Activated CD8-positive, alpha-beta T cell treated with anti-CD3 and anti-CD28 coated beads, Interleukin-2, amount 10 ng/mL, durations not matched to agents 7 days and 5 days (primary cell): ENCODE data around the gene C1orf232. TPM values are rescaled to one million over a fixed set of nuclear protein-coding genes. Genes with fewer than 3 reads are reported as not detected.
A peak's percentile ranks its signal among the peaks of the same experiment; 100 is the strongest.

Experiments
- ATAC-seq: fragments of 150-1000 bp; cut with Tn5 transposase; one replicate; pipeline ENCODE4 v1.10.0; 2021; ENCODE audit warnings: moderate library complexity
- CTCF ChIA-PET: fragments of 350-600 bp; sonication (Branson Sonifier 250); formaldehyde crosslinking; loops from one replicate; lab custom pipeline; 2021; ENCODE audit warnings: antibody characterized with exemption; lab: Charles Lee
- POLR2A ChIA-PET: fragments of 350-600 bp; sonication (Branson Sonifier 250); formaldehyde crosslinking; loops from one replicate; lab custom pipeline; 2021; ENCODE audit warnings: antibody characterized with exemption; lab: Charles Lee
- DNase-seq: peaks from one replicate; pipeline ENCODE4 v3.0.0-alpha.2; 2020
- H3K27ac Mint-ChIP-seq: one replicate; pipeline ENCODE4 v1.8.0; 2021; ENCODE audit warnings: mild to moderate bottlenecking, mixed read lengths
- H3K27me3 Mint-ChIP-seq: one replicate; pipeline ENCODE4 v1.8.0; 2021; ENCODE audit warnings: low read depth, mixed read lengths
- H3K36me3 Mint-ChIP-seq: one replicate; pipeline ENCODE4 v1.8.0; 2021; ENCODE audit warnings: low read depth, mixed read lengths
- H3K4me1 Mint-ChIP-seq: one replicate; pipeline ENCODE4 v1.8.0; 2021; ENCODE audit warnings: low read depth, mixed read lengths
- H3K4me3 Mint-ChIP-seq: one replicate; pipeline ENCODE4 v1.8.0; 2021; ENCODE audit warnings: mild to moderate bottlenecking, mixed read lengths
- H3K9me3 Mint-ChIP-seq: one replicate; pipeline ENCODE4 v1.8.0; 2022; ENCODE audit warnings: mixed read lengths; ENCODE audit not compliant: insufficient read depth
- total RNA-seq, 2 experiments: library from RNA; stranded (reverse); gene quantifications; one replicate each; pipeline ENCODE4 v1.2.3, GENCODE V29; 2021

Gene C1orf232
- total RNA-seq, 2 experiments from 2014 or later, result not detected

DNA sequence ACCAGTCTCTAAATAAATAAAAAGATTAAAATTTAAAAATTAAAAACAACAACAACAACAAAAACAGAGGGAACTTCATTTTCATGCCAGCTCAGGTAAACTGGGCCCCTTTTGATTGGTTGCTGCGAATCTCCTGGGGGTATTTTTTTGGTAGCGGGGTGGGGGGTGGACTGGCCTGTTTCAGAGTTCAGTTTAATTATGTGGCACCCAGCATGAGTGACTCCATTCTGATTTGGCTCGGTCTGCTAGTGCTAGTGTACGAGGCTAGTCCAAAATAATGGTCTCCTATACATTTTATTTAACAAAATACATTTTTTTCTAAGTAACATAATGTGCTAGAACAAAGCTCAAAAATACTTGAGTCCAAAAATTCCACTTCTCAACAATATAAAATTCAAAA is 39.0 kb downstream of the C1orf232 start:
- H3K27me3 Mint-ChIP-seq, result no peaks in the 10 kb centered on the region
- DNase-seq (no peak), ATAC-seq (no peak)
- peaks cover 9% of the 10 kb centered on the region for H3K36me3 Mint-ChIP-seq
- peaks cover 3% of the 10 kb centered on the region for H3K9me3 Mint-ChIP-seq
- POLR2A ChIA-PET, result interaction anchor here (2.1 kb wide), 1 partner anchor 9 kb away, joined by 7 read pairs; no protein-coding TSS in a partner anchor
- CTCF ChIA-PET, result interaction anchor here (1.2 to 17.1 kb wide), 6 partner anchors 10 to 104 kb away, joined by 3 to 317 read pairs (median 6); partner anchors contain the start of genes CEP85 and ZNF593
- no peak overlapping the region for H3K27ac Mint-ChIP-seq
- H3K4me1 Mint-ChIP-seq, result peaks cover 45% of the 10 kb centered on the region
- no peak overlapping the region for H3K4me3 Mint-ChIP-seq

DNA sequence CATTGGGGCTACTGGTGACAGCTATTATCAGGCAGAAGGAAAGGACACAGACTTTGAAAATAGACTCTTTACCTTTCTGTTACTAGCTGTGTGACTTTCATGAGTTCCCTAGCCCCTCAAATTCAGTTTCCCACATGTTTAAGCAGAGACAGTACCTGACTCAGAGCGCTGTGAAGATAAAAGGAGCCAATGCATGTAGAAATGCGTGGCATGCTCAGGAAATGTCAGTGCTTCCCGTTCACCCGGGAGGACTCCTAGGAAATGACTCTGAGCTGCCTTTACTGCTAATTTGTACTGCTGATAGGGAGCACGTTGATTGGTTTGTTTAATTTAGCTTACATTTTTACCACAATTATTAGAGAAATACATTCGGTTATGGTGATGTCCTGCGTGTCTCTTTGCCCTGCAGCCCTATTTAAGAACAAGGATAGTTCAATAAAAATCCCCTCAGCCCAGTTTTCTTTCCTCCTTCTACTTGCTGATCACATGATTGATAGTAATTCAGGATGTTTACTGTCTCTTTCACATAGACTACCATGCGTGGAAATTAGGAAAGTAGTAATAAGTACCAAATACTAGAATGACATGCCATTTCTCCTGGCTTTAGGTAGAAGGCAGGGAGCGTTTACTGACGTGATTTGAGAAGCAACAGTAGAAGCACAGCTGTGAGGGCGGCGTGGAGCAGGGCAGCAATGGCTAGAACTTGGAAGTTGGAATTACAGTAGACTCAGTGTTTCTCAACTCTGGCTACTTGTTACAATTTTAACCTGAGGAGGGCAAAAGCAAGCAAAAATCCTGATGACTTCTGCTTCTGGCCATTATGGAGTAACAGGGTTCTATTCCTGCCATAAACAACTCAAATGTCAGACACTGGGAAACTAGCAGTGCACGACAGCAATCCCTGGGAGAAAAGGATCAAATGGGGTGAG is 41.3 kb downstream of the C1orf232 start:
- Mint-ChIP-seq H3K4me1 (peaks cover 62% of the 10 kb centered on the region), H3K27ac (peak overlapping the region; percentile 94), H3K9me3 (no peaks in the 10 kb centered on the region), H3K4me3 (peak overlapping the region; percentile 76), H3K36me3 (peaks cover 25% of the 10 kb centered on the region), H3K27me3 (no peaks in the 10 kb centered on the region)
- CTCF ChIA-PET, result interaction anchor here (0.7 to 17.1 kb wide), 14 partner anchors 14 to 232 kb away, joined by 3 to 317 read pairs (median 4); partner anchors contain the start of genes C1orf232, CEP85, PDIK1L and ZNF593
- no peak for ATAC-seq
- peak; percentile 31 for DNase-seq
- POLR2A ChIA-PET, result interaction anchor here (0.6 to 8.0 kb wide), 10 partner anchors 12 to 678 kb away, joined by 3 to 93 read pairs (median 7); partner anchors contain the start of genes PAFAH2, PDIK1L and STMN1

DNA sequence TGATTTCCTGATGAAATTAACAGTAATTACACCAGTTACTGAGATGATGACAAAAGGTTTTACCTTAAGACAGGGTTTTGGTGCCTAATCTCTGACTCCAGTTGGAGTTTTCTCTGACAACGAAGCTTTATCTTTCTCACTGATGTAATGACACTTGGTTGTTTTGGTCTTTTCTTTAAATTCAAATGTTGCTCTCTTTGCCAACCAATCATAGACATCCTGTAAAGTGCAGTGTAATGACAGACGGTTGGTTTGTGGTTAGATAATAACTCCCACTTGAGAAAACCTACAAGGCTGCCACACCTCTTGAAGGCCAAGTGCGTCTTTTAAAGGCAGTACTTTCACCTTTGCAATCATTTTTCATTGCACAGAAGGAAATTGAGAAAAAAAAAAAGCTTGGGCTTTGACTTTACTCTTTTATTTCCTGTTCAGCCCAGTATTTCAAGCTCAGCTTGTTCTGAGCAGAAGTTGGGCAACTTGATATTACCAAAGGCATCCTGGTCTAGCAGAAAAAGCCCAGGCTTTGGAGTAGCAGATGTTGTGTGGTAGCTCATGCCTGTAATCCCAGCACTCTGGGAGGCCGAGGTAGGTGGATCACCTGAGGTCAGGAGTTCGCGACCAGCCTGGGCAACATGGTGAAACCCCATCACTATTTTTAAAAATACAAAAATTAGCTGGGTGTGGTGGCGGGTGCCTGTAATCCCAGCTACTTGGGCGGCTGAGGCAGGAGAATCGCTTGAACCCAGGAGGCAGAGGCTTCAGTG is 42.3 kb downstream of the C1orf232 start:
- H3K36me3 Mint-ChIP-seq, result peaks cover 35% of the 10 kb centered on the region
- H3K9me3 Mint-ChIP-seq, result no peaks in the 10 kb centered on the region
- peak overlapping the region; percentile 76 for H3K4me3 Mint-ChIP-seq
- ChIA-PET CTCF (interaction anchor here (0.7 to 17.1 kb wide), 16 partner anchors 13 to 232 kb away, joined by 3 to 317 read pairs (median 4); partner anchors contain the start of genes C1orf232, CEP85, PDIK1L and ZNF593), POLR2A (interaction anchor here (0.6 to 8.0 kb wide), 11 partner anchors 11 to 252 kb away, joined by 3 to 93 read pairs (median 9); partner anchors contain the start of genes PDIK1L and STMN1)
- peaks cover 66% of the 10 kb centered on the region for H3K4me1 Mint-ChIP-seq
- ATAC-seq, result peak; percentile 98
- DNase-seq, result peak; percentile 83
- H3K27ac Mint-ChIP-seq, result peak overlapping the region; percentile 94
- no peaks in the 10 kb centered on the region for H3K27me3 Mint-ChIP-seq

DNA sequence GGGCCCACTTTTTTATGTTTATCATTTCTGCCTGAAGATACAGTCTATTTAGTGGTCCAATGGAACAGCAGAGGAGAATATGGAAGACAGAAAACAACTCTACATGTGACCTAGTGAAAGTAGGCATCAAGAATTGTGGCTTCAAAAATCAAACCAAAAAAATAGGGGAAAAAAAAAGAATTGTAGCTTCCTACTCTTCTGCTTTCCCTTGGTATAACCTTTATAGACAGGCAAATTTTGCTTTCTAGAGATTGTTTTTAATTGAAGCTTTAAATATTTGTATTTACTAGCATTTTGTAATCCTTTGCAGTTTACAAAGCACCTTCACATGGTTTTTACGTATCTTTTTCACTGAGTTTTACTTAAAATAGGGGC is 42.8 kb downstream of the C1orf232 start:
- no peak for DNase-seq
- peak overlapping the region; percentile 76 for H3K4me3 Mint-ChIP-seq
- POLR2A ChIA-PET, result interaction anchor here (1.4 to 8.0 kb wide), 7 partner anchors 11 to 220 kb away, joined by 4 to 93 read pairs (median 12); partner anchors contain the start of genes PDIK1L and STMN1
- ATAC-seq, result no peak
- peak overlapping the region; percentile 94 for H3K27ac Mint-ChIP-seq
- H3K4me1 Mint-ChIP-seq, result peaks cover 64% of the 10 kb centered on the region
- H3K9me3 Mint-ChIP-seq, result no peaks in the 10 kb centered on the region
- H3K27me3 Mint-ChIP-seq, result no peaks in the 10 kb centered on the region
- H3K36me3 Mint-ChIP-seq, result peaks cover 35% of the 10 kb centered on the region
- CTCF ChIA-PET, result interaction anchor here (0.8 to 17.1 kb wide), 11 partner anchors 13 to 233 kb away, joined by 3 to 317 read pairs (median 5); partner anchors contain the start of genes C1orf232, CEP85, PDIK1L and ZNF593

DNA sequence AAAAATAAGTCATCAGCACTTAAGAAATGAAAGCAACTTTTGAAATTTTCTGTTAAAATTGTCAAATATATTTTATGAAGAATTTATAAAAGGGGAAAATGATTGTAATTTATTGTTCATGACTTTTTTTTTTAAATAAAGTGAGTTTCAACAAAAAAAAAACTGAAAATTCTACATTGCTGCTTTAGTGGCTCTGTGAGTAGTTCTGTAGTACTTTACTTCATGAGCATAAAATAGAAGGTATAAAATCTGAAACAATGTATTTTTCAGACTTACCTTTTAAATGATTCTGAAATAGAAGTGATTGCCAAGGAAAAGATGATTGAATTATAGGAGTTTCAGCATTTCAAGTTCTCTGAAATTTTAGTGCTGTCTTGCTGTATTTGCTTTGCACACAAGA is 43.4 kb downstream of the C1orf232 start:
- DNase-seq (no peak), ATAC-seq (no peak)
- Mint-ChIP-seq H3K9me3 (no peaks in the 10 kb centered on the region), H3K36me3 (peaks cover 36% of the 10 kb centered on the region), H3K4me3 (peak overlapping the region; percentile 76), H3K4me1 (peaks cover 60% of the 10 kb centered on the region), H3K27ac (peak overlapping the region; percentile 94), H3K27me3 (no peaks in the 10 kb centered on the region)
- ChIA-PET CTCF (interaction anchor here (0.8 to 17.1 kb wide), 8 partner anchors 12 to 233 kb away, joined by 3 to 317 read pairs (median 7); partner anchors contain the start of genes C1orf232, CEP85, PDIK1L and ZNF593), POLR2A (interaction anchor here (1.4 to 8.0 kb wide), 5 partner anchors 10 to 220 kb away, joined by 5 to 93 read pairs (median 12); partner anchors contain the start of genes PDIK1L and STMN1)

DNA sequence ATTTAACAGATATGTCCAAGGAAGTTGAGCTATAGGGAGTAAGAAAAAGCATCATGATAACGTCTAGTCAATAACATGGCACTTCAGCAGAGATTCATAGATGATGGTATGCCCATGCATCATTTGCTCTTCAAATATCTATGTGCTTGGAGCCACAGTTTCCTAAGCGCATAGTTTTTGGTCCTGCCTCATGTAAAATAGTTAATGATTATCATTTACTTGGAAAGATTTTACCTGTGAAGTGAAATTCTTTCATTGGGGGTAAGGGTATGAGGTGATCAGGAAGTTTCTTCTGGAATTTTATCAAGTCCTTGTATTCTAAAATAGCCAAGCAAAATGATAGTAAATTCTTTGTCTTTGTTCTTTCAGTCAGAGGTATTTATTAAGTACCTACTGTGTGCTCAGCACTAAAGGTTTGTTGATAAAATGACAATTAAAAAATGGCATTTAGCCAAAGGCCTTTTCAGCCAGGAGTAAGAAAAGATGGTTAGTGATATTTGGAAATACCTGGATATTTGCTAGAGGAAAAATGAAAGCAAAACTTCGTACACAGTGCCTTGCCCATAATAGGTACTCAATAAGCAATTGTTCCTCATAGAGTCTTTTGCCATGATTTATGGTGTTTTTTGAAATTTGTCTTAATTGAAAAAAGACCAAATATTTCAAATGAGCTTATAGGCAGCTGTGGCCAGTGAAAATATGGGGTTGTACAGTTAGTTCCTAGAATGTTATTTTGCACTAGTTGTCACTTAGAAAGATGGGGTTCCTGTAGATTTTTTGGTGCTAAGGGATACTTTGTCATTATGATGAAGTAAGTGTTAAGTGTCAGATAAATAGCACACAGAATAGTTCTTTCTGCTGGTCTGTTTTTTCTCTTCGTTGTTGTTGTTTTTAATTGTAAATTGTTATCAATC is 44.1 kb downstream of the C1orf232 start:
- peaks cover 67% of the 10 kb centered on the region for H3K4me1 Mint-ChIP-seq
- ChIA-PET CTCF (interaction anchor here (1.0 to 17.1 kb wide), 4 partner anchors 8 to 229 kb away, joined by 3 to 317 read pairs (median 39); partner anchors contain the start of gene PDIK1L), POLR2A (interaction anchor here (1.1 to 8.0 kb wide), 2 partner anchors 13 to 21 kb away, joined by 3 to 93 read pairs; partner anchors contain the start of gene PDIK1L)
- no peaks in the 10 kb centered on the region for H3K27me3 Mint-ChIP-seq
- DNase-seq, result no peak
- peak overlapping the region; percentile 33 for H3K27ac Mint-ChIP-seq
- peaks cover 43% of the 10 kb centered on the region for H3K36me3 Mint-ChIP-seq
- peak overlapping the region; percentile 9 for H3K4me3 Mint-ChIP-seq
- no peak for ATAC-seq
- H3K9me3 Mint-ChIP-seq, result no peaks in the 10 kb centered on the region

DNA sequence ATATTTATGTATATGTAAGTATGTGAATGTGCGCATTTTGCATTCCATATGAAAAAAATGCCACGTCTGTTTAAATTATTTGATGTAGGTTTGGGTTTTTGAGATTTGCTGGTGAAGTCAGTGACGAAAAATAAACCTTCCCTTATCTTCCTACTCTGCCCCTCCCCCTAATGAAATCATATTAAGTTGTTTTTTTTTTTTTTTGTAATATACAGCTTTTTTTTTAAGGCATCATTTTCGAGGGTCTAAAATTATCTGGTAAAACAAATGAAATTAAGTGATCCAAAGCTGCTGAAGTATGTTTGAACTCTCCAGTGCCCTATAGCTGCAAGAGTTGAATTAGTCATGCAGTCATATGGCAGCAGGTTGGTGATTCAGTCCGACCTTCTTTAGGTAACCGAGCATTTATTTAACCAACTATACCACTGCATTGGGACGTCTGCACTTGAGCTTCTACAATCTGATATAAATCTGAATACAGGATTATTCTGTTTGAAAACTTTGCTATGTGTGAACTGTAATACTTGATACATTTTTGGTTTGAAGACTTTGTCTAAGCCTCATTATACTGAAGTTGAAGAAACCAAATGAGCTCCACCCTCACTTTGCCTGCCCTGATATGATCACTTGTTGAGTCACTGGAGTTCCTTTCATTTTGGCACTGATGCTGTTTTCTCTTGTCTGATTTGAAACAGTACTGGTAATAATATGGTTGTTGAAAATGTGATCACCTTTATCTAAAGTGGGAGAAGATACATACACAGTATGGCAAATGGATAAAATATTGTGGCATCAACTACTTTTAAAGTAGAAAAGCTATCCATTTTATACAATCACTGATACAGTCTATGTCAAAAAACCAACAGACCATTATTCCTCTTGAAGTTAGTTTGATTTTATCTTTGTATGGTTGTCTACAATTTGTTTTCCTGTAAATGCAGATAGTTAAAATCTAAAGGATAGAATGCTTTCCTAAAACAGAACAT is 45.5 kb downstream of the C1orf232 start:
- POLR2A ChIA-PET, result interaction anchor here (0.7 to 8.0 kb wide), 3 partner anchors 12 to 22 kb away, joined by 3 to 93 read pairs (median 3); partner anchors contain the start of gene PDIK1L
- H3K4me1 Mint-ChIP-seq, result peaks cover 77% of the 10 kb centered on the region
- H3K36me3 Mint-ChIP-seq, result peaks cover 53% of the 10 kb centered on the region
- CTCF ChIA-PET, result interaction anchor here (1.0 to 17.1 kb wide), 10 partner anchors 9 to 228 kb away, joined by 3 to 317 read pairs (median 4); partner anchors contain the start of gene PDIK1L
- H3K27ac Mint-ChIP-seq, result peak overlapping the region; percentile 63
- DNase-seq (peak; percentile 34), ATAC-seq (no peak)
- no peaks in the 10 kb centered on the region for H3K27me3 Mint-ChIP-seq
- peak overlapping the region; percentile 1 for H3K4me3 Mint-ChIP-seq
- H3K9me3 Mint-ChIP-seq, result no peaks in the 10 kb centered on the region

DNA sequence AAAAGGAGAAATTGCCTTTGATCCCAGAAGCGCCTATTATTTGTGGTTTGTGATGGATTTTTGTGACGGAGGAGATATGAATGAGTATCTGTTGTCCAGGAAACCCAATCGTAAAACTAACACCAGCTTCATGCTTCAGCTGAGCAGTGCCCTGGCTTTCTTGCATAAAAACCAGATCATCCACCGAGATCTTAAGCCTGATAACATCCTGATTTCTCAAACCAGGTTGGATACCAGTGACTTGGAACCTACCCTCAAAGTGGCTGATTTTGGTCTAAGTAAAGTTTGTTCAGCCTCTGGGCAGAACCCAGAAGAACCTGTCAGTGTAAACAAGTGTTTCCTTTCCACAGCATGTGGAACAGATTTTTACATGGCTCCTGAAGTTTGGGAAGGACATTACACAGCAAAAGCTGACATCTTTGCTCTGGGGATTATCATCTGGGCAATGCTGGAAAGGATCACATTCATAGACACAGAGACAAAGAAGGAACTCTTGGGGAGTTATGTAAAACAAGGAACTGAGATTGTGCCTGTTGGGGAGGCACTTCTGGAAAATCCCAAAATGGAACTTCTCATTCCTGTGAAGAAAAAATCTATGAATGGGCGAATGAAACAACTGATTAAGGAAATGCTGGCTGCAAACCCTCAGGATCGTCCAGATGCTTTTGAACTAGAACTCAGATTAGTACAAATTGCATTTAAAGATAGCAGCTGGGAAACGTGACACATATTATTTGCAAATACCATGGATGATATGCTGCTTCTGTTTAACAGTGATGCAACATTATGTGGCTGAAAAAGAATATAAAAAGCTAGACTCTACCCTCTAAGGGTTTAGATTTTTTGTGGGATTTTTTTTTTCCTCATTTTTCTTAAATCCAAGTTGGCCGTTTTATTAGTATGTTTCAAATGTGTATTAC is 46.6 kb downstream of the C1orf232 start:
- ChIA-PET POLR2A (interaction anchor here (8.0 kb wide), 1 partner anchor 11 kb away, joined by 93 read pairs; the partner anchor contains the start of gene PDIK1L), CTCF (interaction anchor here (1.1 to 17.1 kb wide), 9 partner anchors 9 to 379 kb away, joined by 3 to 317 read pairs (median 4); partner anchors contain the start of genes CEP85, PDIK1L and ZNF593)
- peaks cover 60% of the 10 kb centered on the region for H3K36me3 Mint-ChIP-seq
- H3K27ac Mint-ChIP-seq, result no peak overlapping the region
- ATAC-seq (no peak), DNase-seq (no peak)
- no peak overlapping the region for H3K4me3 Mint-ChIP-seq
- no peaks in the 10 kb centered on the region for H3K9me3 Mint-ChIP-seq
- H3K27me3 Mint-ChIP-seq, result no peaks in the 10 kb centered on the region
- H3K4me1 Mint-ChIP-seq, result peaks cover 65% of the 10 kb centered on the region
